ENCODE data around the gene PLIN4.

The PLIN4 gene

DNA sequence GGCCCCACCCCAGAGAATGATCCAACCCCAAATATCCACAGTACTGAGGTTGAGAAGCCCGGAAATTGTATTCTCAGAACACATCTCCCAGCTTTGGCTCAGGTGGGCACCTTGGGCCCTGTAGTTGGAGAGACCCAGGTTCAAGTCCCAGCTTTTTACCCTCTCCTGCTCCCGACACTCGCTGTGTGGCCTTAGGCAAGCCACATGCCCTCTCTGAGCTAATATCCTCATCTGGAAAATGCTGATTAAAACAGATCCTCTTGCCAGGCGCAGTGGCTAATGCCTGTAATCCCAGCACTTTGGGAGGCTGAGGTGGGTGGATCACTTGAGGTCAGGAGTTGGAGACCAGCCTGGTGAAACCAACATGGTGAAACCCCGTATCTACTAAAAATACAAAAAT, 2.6 kb downstream of the PLIN4 start:
- Histone ChIP-seq H3K4me1 (ENCODE audit: control insufficient read depth in 1 of 2, insufficient read depth in 2 of 2, low read length in 2 of 2) (no peaks in the 10 kb centered on the region), H3K36me3 (ENCODE audit: control insufficient read depth in 1 of 2, insufficient read depth in 2 of 2, low read length in 2 of 2) (no peaks in the 10 kb centered on the region), H3K9me3 (ENCODE audit: control insufficient read depth in 1 of 2, low read length in 2 of 2) (no peaks in the 10 kb centered on the region), H3K27ac (ENCODE audit: low read depth, low read length) (no peak overlapping the region), H3K9ac (ENCODE audit: low read depth in 1 of 2, low read length in 2 of 2) (no peak overlapping the region), H3K4me3 (ENCODE audit: low read depth in 1 of 2, low read length in 2 of 2) (no peak overlapping the region), H3K27me3 (ENCODE audit: control insufficient read depth in 1 of 2, insufficient read depth in 2 of 2, low read length in 2 of 2) (no peaks in the 10 kb centered on the region)

DNA sequence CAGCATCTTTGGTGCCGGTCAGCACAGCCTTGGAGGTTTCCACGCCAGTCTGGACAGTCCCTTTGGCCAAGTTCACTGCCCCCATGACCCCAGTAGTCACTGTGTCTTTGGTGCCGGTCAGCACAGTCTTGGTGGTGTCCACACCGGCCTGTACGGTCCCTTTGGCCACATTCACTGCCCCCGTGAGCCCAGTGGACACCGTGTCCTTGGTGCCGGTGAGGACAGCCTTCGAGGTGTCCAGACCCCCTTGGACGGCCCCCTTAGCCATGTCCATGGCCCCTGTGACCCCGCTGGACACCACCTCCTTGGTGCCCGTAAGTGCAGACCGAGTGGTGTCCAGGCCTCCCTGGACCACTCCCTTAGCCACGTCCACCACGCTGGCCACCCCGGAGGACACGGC, 5.0 kb downstream of the PLIN4 start:
- Histone ChIP-seq H3K27ac (ENCODE audit: low read depth, low read length) (no peak overlapping the region), H3K9me3 (ENCODE audit: control insufficient read depth in 1 of 2, low read length in 2 of 2) (no peaks in the 10 kb centered on the region), H3K36me3 (ENCODE audit: control insufficient read depth in 1 of 2, insufficient read depth in 2 of 2, low read length in 2 of 2) (no peaks in the 10 kb centered on the region), H3K4me3 (ENCODE audit: low read depth in 1 of 2, low read length in 2 of 2) (no peak overlapping the region), H3K4me1 (ENCODE audit: control insufficient read depth in 1 of 2, insufficient read depth in 2 of 2, low read length in 2 of 2) (no peaks in the 10 kb centered on the region), H3K9ac (ENCODE audit: low read depth in 1 of 2, low read length in 2 of 2) (no peak overlapping the region), H3K27me3 (ENCODE audit: control insufficient read depth in 1 of 2, insufficient read depth in 2 of 2, low read length in 2 of 2) (no peaks in the 10 kb centered on the region)

DNA sequence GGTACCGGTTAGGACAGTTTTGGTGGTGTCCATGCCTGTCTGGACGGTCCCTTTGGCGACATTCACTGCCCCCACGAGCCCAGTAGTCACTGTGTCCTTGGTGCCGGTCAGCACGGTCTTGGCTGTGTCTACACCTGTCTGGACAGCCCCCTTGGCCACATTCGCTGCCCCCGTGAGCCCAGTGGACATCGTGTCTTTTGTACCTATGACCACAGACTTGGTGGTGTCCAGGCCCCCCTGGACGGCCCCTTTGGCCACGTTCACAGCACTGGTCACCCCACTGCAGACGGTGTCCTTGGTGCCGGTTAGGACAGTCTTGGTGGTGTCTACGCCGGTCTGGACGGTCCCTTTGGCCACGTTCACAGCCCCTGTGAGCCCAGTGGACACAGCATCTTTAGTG, 6.2 kb downstream of the PLIN4 start:
- H3K9ac ChIP-seq (ENCODE audit: low read depth in 1 of 2, low read length in 2 of 2), result no peak overlapping the region
- H3K27ac ChIP-seq (ENCODE audit: low read depth, low read length), result no peak overlapping the region

DNA sequence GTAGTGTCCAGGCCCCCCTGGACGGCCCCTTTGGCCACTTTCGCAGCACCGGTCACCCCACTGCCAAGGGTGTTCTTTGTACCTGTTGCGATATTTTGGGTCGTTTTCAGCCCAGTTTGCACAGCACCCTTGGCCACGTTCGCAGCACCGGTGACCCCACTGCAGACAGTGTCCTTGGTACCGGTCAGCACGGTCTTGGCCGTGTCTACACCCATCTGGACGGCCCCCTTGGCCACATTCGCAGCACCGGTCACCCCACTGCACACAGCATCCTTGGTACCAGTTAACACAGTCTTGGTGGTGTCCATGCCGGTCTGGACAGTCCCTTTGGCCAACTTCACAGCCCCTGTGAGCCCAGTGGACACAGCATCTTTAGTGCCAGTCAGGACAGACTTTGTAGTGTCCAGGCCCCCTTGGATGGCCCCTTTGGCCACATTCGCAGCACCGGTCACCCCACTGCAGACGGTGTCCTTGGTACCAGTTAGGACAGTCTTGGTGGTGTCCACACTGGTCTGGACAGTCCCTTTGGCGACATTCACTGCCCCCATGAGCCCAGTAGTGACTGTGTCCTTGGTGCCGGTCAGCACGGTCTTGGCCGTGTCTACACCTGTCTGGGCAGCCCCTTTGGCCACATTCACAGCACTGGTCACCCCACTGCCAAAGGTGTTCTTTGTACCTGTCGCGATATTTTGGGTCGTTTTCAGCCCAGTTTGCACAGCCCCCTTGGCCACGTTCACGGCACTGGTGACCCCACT, 6.8 kb downstream of the PLIN4 start:
- H3K27me3 ChIP-seq (ENCODE audit: control insufficient read depth in 1 of 2, insufficient read depth in 2 of 2, low read length in 2 of 2), result no peaks in the 10 kb centered on the region
- H3K9ac ChIP-seq (ENCODE audit: low read depth in 1 of 2, low read length in 2 of 2), result no peak overlapping the region
- no peak overlapping the region for H3K27ac ChIP-seq (ENCODE audit: low read depth, low read length)
- H3K36me3 ChIP-seq (ENCODE audit: control insufficient read depth in 1 of 2, insufficient read depth in 2 of 2, low read length in 2 of 2), result no peaks in the 10 kb centered on the region
- no peak overlapping the region for H3K4me3 ChIP-seq (ENCODE audit: low read depth in 1 of 2, low read length in 2 of 2)
- H3K9me3 ChIP-seq (ENCODE audit: control insufficient read depth in 1 of 2, low read length in 2 of 2), result no peaks in the 10 kb centered on the region
- no peaks in the 10 kb centered on the region for H3K4me1 ChIP-seq (ENCODE audit: control insufficient read depth in 1 of 2, insufficient read depth in 2 of 2, low read length in 2 of 2)

More for the DNA sequence above, 6.2 kb downstream of the PLIN4 start:
- Histone ChIP-seq H3K4me3 (ENCODE audit: low read depth in 1 of 2, low read length in 2 of 2) (no peak overlapping the region), H3K27me3 (ENCODE audit: control insufficient read depth in 1 of 2, insufficient read depth in 2 of 2, low read length in 2 of 2) (no peaks in the 10 kb centered on the region), H3K36me3 (ENCODE audit: control insufficient read depth in 1 of 2, insufficient read depth in 2 of 2, low read length in 2 of 2) (no peaks in the 10 kb centered on the region), H3K9me3 (ENCODE audit: control insufficient read depth in 1 of 2, low read length in 2 of 2) (no peaks in the 10 kb centered on the region), H3K4me1 (ENCODE audit: control insufficient read depth in 1 of 2, insufficient read depth in 2 of 2, low read length in 2 of 2) (no peaks in the 10 kb centered on the region)

DNA sequence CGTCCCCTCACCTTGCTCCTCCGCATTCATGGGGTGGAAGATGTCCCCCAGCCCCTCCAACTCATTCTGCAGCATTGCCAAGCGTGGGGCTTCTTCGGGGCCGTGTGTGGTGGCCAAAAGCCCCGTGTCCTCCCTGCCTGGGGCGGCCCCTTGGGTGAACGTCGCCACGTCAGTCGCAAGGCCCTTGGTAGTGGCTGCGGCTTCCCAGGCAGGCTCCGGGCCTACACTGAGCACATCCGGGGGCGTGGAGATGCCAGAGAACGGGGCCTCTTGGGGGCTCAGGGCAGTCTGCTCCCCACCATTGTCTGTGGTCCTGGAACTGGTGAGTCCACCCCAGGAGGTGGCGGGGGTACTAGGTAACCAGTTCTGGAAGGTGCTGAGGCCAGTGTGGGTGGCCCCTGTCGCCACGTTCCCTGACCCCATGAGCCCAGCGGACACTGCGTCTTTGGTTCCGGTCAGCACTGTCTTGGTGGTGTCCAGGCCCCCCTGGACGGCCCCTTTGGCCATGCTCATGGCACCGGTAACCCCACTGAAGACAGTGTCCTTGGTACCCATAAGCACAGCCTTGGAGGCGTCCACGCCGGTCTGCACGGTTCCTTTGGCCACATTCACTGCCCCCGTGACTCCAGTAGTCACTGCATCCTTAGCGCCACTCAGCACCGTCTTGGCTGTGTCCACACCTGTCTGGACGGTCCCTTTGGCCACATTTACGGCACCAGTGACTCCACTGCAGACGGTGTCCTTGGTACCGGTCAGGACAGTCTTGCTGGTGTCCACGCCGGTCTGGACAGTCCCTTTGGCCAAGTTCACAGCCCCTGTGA, 7.6 kb downstream of the PLIN4 start:
- Histone ChIP-seq H3K9ac (ENCODE audit: low read depth in 1 of 2, low read length in 2 of 2) (no peak overlapping the region), H3K27me3 (ENCODE audit: control insufficient read depth in 1 of 2, insufficient read depth in 2 of 2, low read length in 2 of 2) (no peaks in the 10 kb centered on the region), H3K36me3 (ENCODE audit: control insufficient read depth in 1 of 2, insufficient read depth in 2 of 2, low read length in 2 of 2) (no peaks in the 10 kb centered on the region), H3K4me3 (ENCODE audit: low read depth in 1 of 2, low read length in 2 of 2) (no peak overlapping the region), H3K27ac (ENCODE audit: low read depth, low read length) (no peak overlapping the region), H3K4me1 (ENCODE audit: control insufficient read depth in 1 of 2, insufficient read depth in 2 of 2, low read length in 2 of 2) (no peaks in the 10 kb centered on the region), H3K9me3 (ENCODE audit: control insufficient read depth in 1 of 2, low read length in 2 of 2) (no peaks in the 10 kb centered on the region)

DNA sequence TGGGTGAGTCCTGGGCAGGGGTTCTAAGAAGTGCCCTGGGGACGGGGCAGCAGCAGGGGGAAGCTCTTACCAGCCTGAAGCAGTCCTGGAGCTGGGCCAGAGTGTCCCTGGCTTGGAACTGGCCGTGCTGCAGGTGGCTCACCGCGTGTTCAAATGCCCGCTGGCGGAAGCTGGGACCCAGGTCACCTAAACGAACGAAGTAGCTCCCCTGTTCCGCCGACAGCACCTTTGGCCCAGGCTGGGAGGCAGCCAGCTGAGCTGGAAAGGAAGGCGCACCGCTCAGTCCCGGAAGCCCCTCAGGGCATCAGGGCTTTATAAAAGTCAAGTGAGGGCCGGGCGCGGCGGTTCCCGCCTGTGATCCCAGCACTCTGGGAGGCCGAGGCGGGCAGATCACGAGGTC, 9.6 kb downstream of the PLIN4 start:
- H3K9me3 ChIP-seq (ENCODE audit: control insufficient read depth in 1 of 2, low read length in 2 of 2), result no peaks in the 10 kb centered on the region
- no peaks in the 10 kb centered on the region for H3K4me1 ChIP-seq (ENCODE audit: control insufficient read depth in 1 of 2, insufficient read depth in 2 of 2, low read length in 2 of 2)
- no peak overlapping the region for H3K4me3 ChIP-seq (ENCODE audit: low read depth in 1 of 2, low read length in 2 of 2)
- no peak overlapping the region for H3K27ac ChIP-seq (ENCODE audit: low read depth, low read length)
- no peaks in the 10 kb centered on the region for H3K27me3 ChIP-seq (ENCODE audit: control insufficient read depth in 1 of 2, insufficient read depth in 2 of 2, low read length in 2 of 2)
- H3K36me3 ChIP-seq (ENCODE audit: control insufficient read depth in 1 of 2, insufficient read depth in 2 of 2, low read length in 2 of 2), result peaks cover 4 to 10% of the 10 kb centered on the region in 2 donors
- no peak overlapping the region for H3K9ac ChIP-seq (ENCODE audit: low read depth in 1 of 2, low read length in 2 of 2)

DNA sequence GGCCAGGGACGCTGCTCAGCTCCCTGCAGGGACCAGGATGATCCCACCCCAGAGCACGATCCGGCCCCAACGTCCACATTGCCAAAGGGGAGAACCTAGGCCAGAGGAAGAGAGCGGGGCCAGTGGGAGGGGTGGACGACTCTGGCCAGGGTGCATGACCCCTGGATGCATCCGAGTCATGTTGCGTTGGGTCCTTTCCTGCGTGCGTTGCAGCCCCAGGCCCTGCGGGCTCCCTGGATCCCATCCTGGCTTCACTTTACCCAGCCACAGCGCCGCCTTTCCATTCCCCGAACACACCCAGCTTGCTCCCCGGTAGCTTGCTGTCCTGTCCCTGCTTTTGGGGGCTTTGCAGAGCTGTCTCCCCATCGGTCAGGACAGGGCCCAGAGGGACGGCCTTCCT, 10.5 kb downstream of the PLIN4 start:
- no peaks in the 10 kb centered on the region for H3K4me1 ChIP-seq (ENCODE audit: control insufficient read depth in 1 of 2, insufficient read depth in 2 of 2, low read length in 2 of 2)
- no peaks in the 10 kb centered on the region for H3K9me3 ChIP-seq (ENCODE audit: control insufficient read depth in 1 of 2, low read length in 2 of 2)
- no peak overlapping the region for H3K9ac ChIP-seq (ENCODE audit: low read depth in 1 of 2, low read length in 2 of 2)
- no peak overlapping the region for H3K4me3 ChIP-seq (ENCODE audit: low read depth in 1 of 2, low read length in 2 of 2)
- H3K27me3 ChIP-seq (ENCODE audit: control insufficient read depth in 1 of 2, insufficient read depth in 2 of 2, low read length in 2 of 2), result no peaks in the 10 kb centered on the region
- H3K27ac ChIP-seq (ENCODE audit: low read depth, low read length), result no peak overlapping the region
- peaks cover 4 to 11% of the 10 kb centered on the region in 2 donors for H3K36me3 ChIP-seq (ENCODE audit: control insufficient read depth in 1 of 2, insufficient read depth in 2 of 2, low read length in 2 of 2)

DNA sequence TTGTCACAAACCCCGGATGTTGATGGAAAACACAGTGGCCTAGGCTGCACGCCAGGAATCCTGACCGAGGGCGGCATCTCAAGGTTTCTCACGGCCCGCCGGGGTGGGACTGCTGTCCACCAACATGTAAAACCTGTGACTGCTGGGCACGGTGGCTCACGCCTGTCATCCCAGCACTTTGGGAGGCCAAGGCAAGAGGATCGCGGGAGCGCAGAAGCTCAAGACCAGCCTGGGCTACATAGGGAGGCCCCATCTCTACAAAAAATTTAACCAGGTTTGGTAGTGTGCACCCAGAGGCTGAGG, 11.2 kb downstream of the PLIN4 start:
- Histone ChIP-seq H3K36me3 (ENCODE audit: control insufficient read depth in 1 of 2, insufficient read depth in 2 of 2, low read length in 2 of 2) (peaks cover 4 to 18% of the 10 kb centered on the region in 2 donors), H3K27me3 (ENCODE audit: control insufficient read depth in 1 of 2, insufficient read depth in 2 of 2, low read length in 2 of 2) (no peaks in the 10 kb centered on the region), H3K27ac (ENCODE audit: low read depth, low read length) (no peak overlapping the region), H3K4me3 (ENCODE audit: low read depth in 1 of 2, low read length in 2 of 2) (no peak overlapping the region), H3K9ac (ENCODE audit: low read depth in 1 of 2, low read length in 2 of 2) (no peak overlapping the region), H3K9me3 (ENCODE audit: control insufficient read depth in 1 of 2, low read length in 2 of 2) (no peaks in the 10 kb centered on the region), H3K4me1 (ENCODE audit: control insufficient read depth in 1 of 2, insufficient read depth in 2 of 2, low read length in 2 of 2) (no peaks in the 10 kb centered on the region)

DNA sequence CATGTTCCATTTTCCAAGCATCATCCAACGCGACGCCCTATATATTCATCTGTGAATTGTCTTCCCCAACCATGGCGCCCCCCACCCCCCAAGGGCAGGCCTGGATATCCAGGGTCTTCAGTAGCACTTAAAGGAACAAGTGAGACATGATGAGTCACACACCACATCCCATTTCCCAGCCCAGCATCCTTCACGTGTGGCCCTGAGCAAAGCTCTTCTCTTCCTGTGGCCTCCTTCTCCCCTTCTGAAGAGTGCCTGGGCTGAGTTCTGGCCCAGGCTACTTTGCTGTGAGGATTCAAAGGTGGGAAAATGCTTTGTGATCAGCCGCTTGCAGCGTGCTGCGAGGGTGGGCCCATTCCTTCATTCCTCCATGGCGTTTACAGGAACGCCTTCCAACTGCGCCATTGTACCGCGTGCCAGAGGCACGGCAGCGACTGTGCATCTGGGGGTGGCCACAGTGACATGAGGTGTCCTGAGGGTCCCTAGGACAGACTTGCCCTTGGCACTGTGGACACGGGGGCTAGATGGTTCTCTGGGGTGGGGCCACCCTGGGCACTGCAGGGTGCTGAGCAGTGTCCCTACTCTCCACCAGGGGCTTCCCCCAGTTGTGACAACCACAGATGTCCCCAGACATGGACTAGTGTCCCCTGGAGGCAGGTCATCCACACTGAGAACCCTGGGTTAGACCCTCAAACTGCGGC, 11.7 kb downstream of the PLIN4 start:
- Histone ChIP-seq H3K4me3 (ENCODE audit: low read depth in 1 of 2, low read length in 2 of 2) (no peak overlapping the region), H3K27me3 (ENCODE audit: control insufficient read depth in 1 of 2, insufficient read depth in 2 of 2, low read length in 2 of 2) (no peaks in the 10 kb centered on the region), H3K36me3 (ENCODE audit: control insufficient read depth in 1 of 2, insufficient read depth in 2 of 2, low read length in 2 of 2) (peaks cover 4 to 20% of the 10 kb centered on the region in 2 donors), H3K9ac (ENCODE audit: low read depth in 1 of 2, low read length in 2 of 2) (no peak overlapping the region), H3K4me1 (ENCODE audit: control insufficient read depth in 1 of 2, insufficient read depth in 2 of 2, low read length in 2 of 2) (no peaks in the 10 kb centered on the region), H3K27ac (ENCODE audit: low read depth, low read length) (no peak overlapping the region), H3K9me3 (ENCODE audit: control insufficient read depth in 1 of 2, low read length in 2 of 2) (no peaks in the 10 kb centered on the region)

Measured in duodenal mucosa (tissue), 2 donors.